ENCODE data around the gene NAALADL2. TPM values are rescaled to one million over a fixed set of nuclear protein-coding genes. Genes with fewer than 3 reads are reported as not detected.

NAALADL2 gene
- total RNA-seq, 1 experiment from 2014 or later, result 12.8 TPM

GRCh38 chr3:175413926-175414325 lies 554.8 kb downstream of the NAALADL2 start:
- TF ChIP-seq EZH2 (IDR thresholded peaks at IDR 0.05; ENCODE audit: low read depth) (no peak), CTCF (conservative IDR thresholded peaks at IDR 0.05) (no peak)
- Histone ChIP-seq H3K9me3 (ENCODE audit: insufficient read depth, low read depth) (0 out of 2 replicates have a peak, but pooled peaks cover 3% of the 10 kb centered on the region), H4K20me1 (ENCODE audit: insufficient read depth) (no peaks in the 10 kb centered on the region), H3F3A (ENCODE audit: insufficient read depth, low read depth) (no peaks in the 10 kb centered on the region), H3K4me3 (no peak overlapping the region), H3K36me3 (ENCODE audit: low read depth) (no peaks in the 10 kb centered on the region), H3K27ac (no peak overlapping the region), H3K4me2 (no peak overlapping the region), H2AFZ (no peak overlapping the region), H3K79me2 (ENCODE audit: low read depth) (no peaks in the 10 kb centered on the region), H3K27me3 (ENCODE audit: insufficient read depth, low read depth) (no peaks in the 10 kb centered on the region), H3K4me1 (replicated peaks; ENCODE audit: insufficient read depth) (no peaks in the 10 kb centered on the region), H3K9me2 (ENCODE audit: insufficient read depth) (no peaks in the 10 kb centered on the region)
- BruUV-seq (replicated peaks), result no TSS peak
- intact Hi-C loops (cut with micrococcal nuclease; ENCODE audit: unreplicated experiment), result no loop called here
- CTCF ChIA-PET, result no interaction called here
- POLR2A ChIA-PET (ENCODE audit: unreplicated experiment), result no interaction called here
- DNase-seq, result no peak

GRCh38 chr3:175416600-175416999 lies 557.5 kb downstream of the NAALADL2 start:
- no TSS peak for BruUV-seq (replicated peaks)
- H3K9me2 ChIP-seq (ENCODE audit: insufficient read depth), result no peaks in the 10 kb centered on the region
- no peaks in the 10 kb centered on the region for H4K20me1 ChIP-seq (ENCODE audit: insufficient read depth)
- TF ChIP-seq EZH2 (IDR thresholded peaks at IDR 0.05; ENCODE audit: low read depth) (no peak), CTCF (conservative IDR thresholded peaks at IDR 0.05) (no peak)
- no peaks in the 10 kb centered on the region for H3K9me3 ChIP-seq (ENCODE audit: insufficient read depth, low read depth)
- H3K27me3 ChIP-seq (ENCODE audit: insufficient read depth, low read depth), result no peaks in the 10 kb centered on the region
- no peak overlapping the region for H3K4me2 ChIP-seq
- H3K36me3 ChIP-seq (ENCODE audit: low read depth), result no peaks in the 10 kb centered on the region
- intact Hi-C loops (cut with micrococcal nuclease; ENCODE audit: unreplicated experiment), result no loop called here
- no peaks in the 10 kb centered on the region for H3K4me1 ChIP-seq (replicated peaks; ENCODE audit: insufficient read depth)
- no peak overlapping the region for H3K27ac ChIP-seq
- no peak for DNase-seq
- ChIA-PET CTCF (no interaction called here), POLR2A (ENCODE audit: unreplicated experiment) (no interaction called here)
- no peaks in the 10 kb centered on the region for H3K79me2 ChIP-seq (ENCODE audit: low read depth)
- H2AFZ ChIP-seq, result no peak overlapping the region
- no peak overlapping the region for H3K4me3 ChIP-seq
- H3F3A ChIP-seq (ENCODE audit: insufficient read depth, low read depth), result no peaks in the 10 kb centered on the region

GRCh38 chr3:175417426-175417825 lies 558.3 kb downstream of the NAALADL2 start:
- Histone ChIP-seq H3K9me2 (ENCODE audit: insufficient read depth) (no peaks in the 10 kb centered on the region), H3K79me2 (ENCODE audit: low read depth) (no peaks in the 10 kb centered on the region), H3K4me3 (no peak overlapping the region), H2AFZ (no peak overlapping the region), H3K36me3 (ENCODE audit: low read depth) (no peaks in the 10 kb centered on the region), H3K4me1 (replicated peaks; ENCODE audit: insufficient read depth) (no peaks in the 10 kb centered on the region), H3F3A (ENCODE audit: insufficient read depth, low read depth) (no peaks in the 10 kb centered on the region), H3K27me3 (ENCODE audit: insufficient read depth, low read depth) (no peaks in the 10 kb centered on the region), H3K27ac (no peak overlapping the region), H3K4me2 (no peak overlapping the region), H4K20me1 (ENCODE audit: insufficient read depth) (no peaks in the 10 kb centered on the region), H3K9me3 (ENCODE audit: insufficient read depth, low read depth) (no peaks in the 10 kb centered on the region)
- POLR2A ChIA-PET (ENCODE audit: unreplicated experiment), result no interaction called here
- BruUV-seq (replicated peaks), result no TSS peak
- no peak for TF ChIP-seq CTCF (conservative IDR thresholded peaks at IDR 0.05)
- no peak for TF ChIP-seq EZH2 (IDR thresholded peaks at IDR 0.05; ENCODE audit: low read depth)
- intact Hi-C loops (cut with micrococcal nuclease; ENCODE audit: unreplicated experiment), result no loop called here
- no peak for DNase-seq
- CTCF ChIA-PET, result no interaction called here
